GM04504 (cell line): ENCODE results near the gene HRNR.
"Not testable (repeated sequence)": the region's sequence is repeated elsewhere in the genome, so short reads cannot be mapped to it uniquely, and the experiment has no call there.

Source experiments
- DNase-seq: peaks from one replicate; pipeline ENCODE4 v3.0.0-alpha.2; 2012; ENCODE audit warnings: low read depth

HRNR gene

DNA sequence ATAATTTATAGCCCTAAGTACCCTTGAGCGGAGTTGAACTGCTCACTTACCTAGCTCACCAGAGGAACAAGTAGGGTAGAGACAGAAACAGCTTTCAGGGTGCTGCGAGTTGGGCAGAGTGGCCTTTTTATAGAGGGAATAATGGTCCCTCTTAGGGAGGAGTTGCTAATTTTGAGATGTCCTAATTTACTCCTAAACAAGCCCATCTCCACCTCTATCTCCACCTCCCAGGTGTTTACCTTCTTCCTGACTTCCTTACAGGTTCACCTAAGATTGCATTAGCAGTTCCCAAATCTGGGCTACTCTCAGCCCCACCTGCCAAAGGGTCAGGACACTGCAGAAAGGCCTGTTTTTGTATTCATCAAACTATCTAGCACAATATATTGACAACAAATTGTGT lies at the start of gene HRNR:
HRNR (minus strand) TSS at position 101 of the 400 bp plus-strand sequence. CDS start 940 bp downstream, outside the sequence.
- DNase-seq, result no peak

DNA sequence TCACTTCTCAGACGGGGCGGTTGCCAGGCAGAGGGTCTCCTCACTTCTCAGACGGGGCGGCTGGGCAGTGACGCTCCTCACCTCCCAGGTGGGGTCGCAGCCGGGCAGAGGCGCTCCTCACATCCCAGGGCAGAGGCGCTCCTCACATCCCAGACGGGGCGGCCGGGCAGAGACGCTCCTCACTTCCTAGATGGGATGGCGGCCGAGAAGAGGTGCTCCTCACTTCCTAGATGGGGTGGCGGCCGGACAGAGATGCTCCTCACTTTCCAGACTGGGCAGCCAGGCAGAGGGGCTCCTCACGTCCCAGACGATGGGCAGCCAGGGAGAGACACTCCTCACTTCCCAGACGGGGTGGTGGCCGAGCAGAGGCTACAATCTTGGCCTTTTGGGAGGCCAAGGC lies 32.4 kb upstream of the HRNR start:
- not testable (repeated sequence) for DNase-seq

DNA sequence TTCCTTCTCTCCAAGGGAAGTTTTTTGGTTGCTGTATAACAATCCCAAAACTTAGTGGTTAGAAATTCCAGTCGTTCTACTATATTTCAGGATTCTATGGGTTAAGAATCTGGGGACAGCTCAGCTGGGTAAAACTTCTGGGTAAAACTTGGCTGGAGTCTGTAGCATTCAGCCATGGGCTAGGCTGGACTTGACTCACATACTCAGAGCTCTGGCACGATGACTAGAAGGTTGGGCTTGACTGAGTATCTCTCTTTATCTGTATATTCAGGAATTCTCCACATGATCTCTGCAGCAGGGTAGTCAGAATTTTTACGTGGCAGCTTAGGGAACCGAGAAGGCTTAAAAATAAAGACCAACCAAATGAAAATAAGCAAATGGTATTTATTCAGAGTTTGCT lies 28.2 kb upstream of the HRNR start:
- no peak for DNase-seq

DNA sequence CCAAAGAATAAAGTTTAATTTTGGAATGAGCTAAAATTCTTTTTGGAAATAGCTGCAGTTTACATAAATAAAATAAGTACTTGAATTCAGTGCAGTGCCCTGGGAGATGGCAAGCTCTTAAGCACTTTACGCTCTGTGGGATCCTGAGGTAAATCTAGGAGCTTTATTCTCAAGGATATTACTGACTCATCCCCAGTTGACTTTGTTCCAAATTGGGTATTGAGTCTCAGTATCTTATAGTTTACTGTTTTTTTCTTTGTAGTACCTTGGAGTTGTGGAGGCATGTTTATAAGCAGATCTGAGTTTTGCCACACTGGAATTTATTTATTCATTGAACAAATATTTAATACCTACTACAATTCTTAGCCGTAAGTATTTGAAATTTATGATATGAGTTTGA lies 27.4 kb upstream of the HRNR start:
- DNase-seq, result no peak

DNA sequence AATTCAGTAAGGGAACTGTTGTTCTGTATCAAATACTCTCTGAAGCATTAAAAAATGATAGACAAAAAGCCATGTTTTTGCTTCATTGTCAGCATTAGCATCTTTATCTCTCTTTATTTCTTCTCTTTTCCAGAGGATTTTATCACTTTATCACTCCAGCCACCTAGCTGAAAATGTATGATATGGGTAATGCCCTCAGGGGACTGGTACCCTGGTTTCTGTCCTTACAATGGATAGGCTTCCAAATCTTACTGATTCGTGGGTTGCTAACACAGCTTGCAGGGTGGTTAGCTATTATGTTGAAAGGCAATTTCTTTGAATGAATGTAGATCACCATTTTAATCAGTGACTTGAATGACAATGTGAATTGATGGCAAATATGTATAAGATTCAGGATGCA lies 23.3 kb upstream of the HRNR start:
- DNase-seq, result no peak

DNA sequence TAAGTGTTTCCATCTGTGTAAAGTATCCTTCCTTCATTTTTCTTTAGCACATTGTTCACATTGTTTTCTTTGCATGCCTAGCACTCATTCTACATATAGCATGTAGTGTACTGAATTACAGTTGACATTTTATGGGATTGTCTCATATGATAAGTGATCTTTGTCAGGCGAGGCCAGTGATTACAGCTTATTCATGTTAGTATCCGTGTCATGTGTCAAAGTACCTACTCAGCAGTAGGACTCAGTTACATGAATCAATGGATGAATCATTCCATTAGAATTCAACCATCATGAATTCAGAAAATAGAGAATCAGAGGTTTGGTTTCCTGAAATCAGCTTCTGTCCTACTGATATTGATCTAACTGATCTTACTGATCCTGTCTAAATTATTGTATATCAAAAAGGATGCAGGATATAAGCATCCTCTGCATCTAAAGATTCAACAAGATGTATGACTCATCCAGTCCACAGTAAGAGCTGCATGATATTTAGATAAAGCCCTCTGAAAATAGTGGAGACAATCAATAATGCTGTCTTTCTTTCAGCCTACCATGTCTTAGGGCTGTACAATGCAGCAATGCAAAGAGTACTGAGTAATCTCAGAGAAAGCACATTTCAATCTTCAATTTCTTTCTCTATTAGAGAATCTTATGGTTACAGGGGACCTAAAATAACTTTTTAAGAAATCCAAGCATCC lies 20.7 kb upstream of the HRNR start:
- no peak for DNase-seq

DNA sequence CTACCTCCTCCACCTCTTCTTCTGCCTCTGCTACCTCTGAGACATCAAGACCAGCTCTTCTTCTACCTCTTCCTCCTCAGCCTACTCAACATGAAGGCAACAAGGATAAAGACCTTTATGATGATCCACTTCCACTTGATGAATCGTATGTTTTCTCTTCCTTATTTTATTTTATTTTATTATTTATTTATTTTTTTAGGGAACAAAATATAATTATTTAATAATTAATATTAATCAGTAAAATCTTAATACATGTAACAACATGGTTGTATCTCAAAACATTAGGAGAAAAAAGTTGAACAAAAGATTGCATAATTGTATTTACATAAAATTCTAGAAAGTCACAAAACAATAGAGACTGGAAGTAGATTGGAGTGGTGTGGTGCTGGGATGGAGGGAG lies 13.1 kb upstream of the HRNR start:
- no peak for DNase-seq

DNA sequence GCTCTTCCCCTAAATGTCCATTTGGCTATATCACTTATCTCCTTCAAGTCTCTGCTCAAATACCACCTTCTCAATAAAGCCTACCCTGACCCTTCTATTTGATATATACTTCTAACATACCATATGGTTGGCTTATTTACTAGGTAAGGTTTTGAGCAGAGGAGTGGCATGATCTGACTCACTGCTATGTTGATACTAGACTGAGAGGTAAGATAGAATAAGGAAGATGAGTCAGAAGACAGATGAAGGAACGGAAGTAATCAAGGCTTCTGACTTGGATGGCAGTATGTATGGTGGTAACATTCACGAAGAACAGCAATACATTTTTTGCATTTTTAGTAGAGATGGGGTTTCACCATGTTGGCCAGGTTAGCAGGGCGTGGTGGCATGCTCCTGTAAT lies 4.8 kb upstream of the HRNR start:
- no peak for DNase-seq

DNA sequence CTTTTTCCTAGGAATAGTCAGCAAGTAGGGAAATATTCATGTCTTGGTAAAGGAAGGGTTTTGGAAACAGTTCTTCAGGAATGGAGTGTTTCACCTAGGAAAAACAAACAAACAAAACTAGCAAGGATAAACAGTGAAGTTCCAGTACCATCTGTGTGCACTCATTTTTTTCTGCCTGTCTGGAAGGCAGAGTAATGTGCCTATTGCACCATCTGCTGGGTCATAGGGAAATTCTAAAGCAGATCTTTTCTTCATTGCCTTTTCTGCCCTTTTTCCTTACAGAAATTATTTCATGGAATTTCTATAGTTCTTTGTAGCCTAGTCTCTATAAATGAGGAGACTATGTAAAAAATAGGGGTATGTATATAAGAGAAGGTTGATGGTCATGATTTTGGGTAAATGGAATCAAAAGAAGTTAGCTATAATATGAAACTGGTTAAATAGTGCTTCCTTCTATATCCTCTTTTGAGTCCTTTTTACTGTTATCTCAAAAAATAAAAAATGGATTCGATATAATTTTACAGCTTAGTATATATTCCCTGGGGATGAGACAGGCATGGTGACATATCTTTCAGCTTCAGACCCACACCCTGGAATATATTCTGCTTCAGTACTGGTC lies 3.4 kb upstream of the HRNR start:
- no peak for DNase-seq

DNA sequence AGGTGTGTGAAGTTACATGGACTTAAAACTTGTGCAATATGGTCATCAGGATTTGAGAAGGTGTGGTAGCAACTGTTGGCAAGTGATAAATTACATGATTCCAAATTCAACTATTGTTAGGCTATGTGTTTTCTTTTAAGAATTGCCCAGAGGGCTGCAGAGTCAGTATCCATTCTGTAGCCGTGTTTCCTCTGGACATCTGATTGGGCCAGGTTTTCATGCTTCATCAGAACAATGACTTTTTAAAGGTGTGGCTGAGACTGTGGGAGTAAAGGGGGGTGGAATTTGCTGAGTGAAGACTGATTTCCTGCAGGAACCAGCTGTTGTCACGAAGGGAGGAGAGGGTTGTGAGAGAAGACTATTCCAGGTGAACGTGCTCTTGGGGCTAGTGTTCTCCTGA lies 1.7 kb upstream of the HRNR start:
- DNase-seq, result no peak

DNA sequence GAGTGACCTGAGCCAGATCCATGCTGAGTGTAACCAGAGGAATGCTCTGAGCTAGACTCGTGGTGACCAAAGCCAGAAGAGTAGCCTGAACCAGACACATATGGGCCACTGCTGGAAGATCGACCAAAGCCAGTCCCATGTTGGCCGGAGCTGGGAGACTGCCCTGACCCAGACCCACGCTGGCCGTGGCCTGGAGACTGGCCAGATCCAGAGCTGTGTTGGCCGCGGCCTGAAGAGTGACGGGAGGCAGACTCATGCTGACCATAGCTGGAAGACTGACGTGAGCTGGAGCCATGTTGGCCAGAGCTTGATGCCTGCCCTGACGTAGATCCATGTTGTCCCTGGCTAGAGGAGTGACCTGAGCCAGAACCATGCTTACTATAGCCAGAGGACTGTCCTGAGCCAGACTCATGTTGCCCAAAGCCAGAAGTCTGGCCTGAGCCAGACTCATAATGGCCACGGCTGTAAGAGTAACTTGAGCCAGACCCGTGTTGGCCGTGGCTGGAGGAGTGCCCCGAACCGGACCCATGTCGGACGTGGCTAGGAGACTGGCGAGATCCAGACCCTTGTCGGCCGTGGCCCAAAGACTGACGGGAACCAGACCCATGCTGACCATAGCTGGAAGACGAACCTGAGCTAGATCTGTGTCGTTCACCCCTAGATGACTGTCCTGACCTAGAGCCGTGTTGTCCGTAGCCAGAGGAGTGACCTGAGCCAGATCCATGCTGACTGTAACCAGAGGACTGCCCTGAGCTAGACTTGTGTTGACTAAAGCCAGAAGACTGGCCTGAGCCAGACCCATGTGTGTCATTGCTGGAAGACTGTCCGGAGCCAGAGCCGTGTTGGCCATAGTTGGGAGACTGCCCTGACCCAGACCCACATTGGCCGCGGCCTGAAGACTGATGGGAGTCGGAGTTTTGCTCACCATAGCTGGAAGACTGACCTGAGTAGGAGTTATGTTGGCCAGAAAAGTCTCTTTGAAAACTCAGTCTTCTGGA lies 3.5 kb downstream of the HRNR start:
- no peak for DNase-seq

DNA sequence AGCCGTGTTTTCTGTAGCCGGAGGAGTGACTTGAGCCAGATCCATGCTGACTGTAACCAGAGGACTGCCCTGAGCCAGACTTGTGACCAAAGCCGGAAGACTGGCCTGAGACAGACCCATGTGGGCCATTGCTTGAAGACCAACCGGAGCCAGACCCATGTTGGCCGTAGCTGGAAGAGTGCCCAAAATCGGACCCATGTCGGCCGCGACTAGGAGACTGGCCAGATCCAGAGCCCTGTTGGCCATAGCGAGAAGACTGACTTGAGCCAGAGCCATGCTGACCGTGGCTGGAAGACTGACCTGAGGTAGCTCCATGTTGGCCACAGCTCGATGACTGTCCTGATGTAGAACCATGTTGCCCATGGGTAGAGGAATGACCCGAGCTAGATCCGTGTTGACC lies 4.6 kb downstream of the HRNR start:
- not testable (repeated sequence) for DNase-seq

DNA sequence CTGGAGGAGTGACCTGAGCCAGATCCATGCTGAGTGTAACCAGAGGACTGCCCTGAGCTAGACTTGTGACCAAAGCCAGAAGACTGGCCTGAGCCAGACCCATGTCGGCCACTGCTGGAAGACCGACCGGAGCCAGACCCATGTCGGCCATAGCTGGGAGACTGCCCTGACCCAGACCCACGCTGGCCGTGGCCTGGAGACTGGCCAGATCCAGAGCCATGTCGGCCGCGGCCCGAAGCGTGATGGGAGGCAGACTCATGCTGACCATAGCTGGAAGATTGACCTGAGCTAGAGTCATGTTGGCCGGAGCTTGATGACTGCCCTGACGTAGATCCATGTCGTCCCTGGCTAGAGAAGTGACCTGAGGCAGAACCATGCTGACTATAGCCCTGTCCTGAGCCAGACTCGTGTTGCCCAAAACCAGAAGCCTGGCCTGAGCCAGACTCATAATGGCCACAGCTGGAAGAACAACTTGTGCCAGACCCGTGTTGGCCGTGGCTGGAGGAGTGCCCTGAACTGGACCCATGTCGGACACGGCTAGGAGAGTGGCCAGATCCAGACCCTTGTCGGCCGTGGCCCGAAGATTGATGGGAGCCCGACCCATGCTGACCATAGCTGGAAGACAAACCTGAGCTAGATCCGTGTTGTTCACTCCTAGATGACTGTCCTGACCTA lies 5.1 kb downstream of the HRNR start:
- DNase-seq, result no peak

DNA sequence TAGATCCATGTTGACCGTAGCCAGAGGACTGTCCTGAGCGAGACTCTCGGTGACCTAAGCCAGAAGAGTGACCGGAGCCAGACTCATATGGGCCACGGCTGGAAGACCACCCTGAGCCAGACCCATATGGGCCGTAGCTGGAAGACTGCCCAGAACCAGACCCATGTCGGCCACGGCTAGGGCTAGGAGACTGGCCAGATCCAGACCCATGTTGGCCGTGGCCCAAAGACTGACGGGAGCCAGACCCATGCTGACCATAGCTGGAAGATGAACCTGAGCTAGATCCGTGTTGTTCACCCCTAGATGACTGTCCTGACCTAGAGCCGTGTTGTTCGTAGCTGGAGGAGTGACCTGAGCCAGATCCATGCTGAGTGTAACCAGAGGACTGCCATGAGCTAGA lies 8.4 kb downstream of the HRNR start:
- not testable (repeated sequence) for DNase-seq

DNA sequence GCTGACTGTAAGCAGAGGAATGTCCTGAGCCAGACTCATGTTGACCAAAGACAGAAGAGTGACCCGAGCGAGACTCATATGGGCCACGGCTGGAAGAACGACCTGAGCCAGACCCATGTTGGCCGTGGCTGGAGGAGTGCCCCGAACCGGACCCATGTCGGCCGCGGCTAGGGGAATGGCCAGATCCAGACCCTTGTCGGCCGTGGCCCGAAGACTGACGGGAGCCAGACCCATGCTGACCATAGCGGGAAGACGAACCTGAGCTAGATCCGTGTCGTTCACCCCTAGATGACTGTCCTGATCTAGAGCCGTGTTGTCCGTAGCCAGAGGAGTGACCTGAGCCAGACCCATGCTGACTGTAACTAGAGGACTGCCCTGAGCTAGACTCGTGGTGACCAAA lies 9.1 kb downstream of the HRNR start:
- not testable (repeated sequence) for DNase-seq

DNA sequence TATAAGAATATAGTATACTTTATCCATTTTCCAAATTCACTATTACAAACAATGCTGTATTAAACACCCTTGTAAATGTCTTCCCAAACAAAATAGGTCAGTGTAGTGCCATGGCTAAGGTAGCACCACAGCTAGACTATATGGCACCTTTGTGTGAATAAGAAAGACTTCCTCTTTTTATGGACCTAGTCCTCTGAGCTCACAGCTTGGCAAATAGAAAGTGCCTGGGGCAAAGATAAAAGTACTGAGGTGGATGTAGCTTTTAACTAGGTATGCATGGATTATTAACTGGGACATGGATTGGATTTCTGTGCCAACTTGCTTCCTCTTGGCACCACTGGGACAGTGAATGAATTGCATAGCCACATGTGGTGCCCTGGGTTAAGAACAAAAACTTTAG lies 25.0 kb downstream of the HRNR start:
- no peak for DNase-seq

DNA sequence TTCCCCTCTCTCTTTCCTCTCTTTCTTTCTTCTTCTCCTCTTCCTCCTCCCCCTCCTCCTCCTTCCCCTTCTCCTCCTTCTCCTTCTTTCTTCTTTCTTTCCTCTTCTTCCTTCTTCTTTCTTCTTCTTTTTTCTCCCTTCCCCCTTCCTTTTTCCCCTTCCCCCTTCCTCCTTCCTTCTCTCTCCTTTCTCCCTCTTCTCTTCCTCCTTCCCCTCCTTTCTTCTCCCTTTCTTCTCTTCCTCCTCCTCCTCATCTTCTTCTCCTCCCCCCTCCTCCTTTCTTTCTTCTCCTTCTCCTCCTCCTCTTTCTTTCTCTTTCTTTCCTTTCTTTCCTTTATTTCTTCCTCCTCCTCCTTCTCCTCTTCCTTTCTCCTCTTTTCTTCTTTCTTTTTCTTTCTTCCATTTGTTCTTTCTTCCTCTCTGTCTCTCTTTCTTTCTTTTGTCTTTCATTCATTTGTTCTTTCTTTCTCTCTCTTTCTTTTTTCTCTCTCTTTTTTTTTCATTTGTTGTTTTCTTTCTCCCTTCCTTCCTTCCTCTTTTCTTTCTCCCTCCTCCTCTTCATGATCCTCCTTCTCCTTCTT lies 26.5 kb downstream of the HRNR start:
- no peak for DNase-seq

DNA sequence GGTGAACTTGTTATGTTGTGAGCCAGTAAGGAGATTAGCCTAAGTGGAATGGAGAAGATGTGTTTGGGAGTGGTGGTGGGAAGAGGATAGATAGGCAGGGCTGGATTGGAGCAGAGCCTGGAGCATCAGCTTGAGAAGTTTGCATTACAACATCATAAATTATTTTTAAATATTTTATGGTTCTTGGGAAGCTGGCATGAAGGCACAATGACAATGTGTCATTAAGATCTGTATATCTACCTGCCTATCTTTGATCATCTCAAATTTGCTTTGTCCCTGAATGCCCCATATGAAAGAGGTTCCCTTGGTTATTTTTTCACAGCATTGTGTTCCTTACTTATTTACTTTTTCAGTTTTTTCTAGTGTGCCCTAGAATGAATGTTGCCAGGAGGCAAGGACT lies 32.3 kb downstream of the HRNR start:
- DNase-seq, result no peak

DNA sequence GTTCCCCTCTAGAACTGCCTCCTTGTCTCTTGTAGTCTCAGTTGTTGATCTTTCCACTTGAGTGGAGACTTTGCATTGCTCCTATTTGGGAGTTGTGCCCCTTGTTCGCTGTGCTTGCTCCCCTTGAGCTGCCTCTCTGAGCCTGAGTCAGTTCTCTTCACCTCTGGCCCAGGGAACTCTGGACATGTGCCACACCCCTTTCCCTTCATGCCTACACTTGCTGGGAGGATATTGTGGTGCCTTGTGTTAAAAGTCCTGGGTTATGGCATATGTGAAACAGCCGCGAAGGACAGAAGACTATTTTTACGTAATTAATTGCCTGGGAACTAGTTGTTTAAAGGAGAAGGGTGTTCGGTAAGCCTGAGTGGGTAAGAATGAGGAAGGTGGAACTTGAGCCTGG lies 32.7 kb downstream of the HRNR start:
- DNase-seq, result no peak

DNA sequence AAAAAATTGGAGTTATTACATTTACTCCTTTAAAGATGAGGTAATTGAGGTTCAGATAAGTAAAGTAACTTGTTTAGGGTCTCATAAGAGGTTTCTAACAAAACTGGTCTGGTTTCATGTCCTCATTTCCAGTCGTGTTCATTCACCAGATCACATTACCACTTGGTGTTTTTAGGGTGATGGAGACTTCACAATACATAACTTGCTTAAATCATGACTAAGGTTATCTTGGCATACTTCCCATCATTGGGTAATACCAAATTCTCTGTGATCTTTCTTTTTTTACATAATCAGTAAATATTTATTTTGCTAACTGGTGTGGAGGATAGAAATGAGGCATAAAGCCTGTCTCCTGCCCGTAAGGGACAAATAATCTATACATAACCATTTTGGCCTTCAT lies 33.4 kb downstream of the HRNR start:
- no peak for DNase-seq

DNA sequence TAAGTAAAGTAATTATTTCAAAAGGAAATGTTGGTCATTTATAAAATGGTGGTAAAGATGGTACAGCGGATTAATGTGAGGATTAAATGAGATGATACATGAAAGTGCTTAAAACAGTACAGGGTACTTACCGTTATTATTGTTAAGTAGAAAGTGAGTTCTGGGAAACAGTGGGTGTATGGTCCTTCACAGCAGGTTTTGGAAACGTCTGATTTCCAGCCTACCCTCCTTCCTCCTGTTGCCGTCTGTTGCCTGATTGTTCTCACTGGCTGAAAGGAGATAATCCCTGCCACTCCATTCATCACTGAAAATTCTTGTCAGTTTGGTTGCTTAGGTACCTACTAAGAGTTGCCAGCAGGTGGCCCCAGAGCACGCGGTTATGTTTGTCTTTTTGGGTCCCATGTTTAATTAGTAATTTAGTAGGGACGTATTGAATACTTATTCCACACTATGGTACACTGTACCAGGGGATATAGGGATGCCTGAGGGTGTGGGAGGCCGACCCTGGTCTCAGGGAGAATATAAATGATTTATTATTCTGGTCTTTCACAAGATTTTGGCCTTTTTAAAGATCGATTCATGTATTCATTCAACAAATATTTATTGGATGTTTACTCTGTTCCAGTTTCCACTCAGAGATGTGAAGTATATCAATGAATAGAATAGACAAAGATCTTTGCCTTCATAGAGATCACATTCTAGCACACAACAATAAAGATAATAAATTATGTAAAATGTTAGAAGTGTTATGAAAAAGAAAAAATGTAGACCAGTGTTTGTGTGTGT lies 34.1 kb downstream of the HRNR start:
- no peak for DNase-seq
